Inferior parietal cortex (tissue), 1 donor: ENCODE measurements around the gene ZNF616.
"Not testable (repeated sequence)": the region's sequence is repeated elsewhere in the genome, so short reads cannot be mapped to it uniquely, and the experiment has no call there.

ENCODE experiments used
- DNase-seq: peaks from one replicate; pipeline ENCODE4 v3.0.0-alpha.2; 2016; ENCODE audit errors: extremely low spot score

Gene ZNF616

DNA sequence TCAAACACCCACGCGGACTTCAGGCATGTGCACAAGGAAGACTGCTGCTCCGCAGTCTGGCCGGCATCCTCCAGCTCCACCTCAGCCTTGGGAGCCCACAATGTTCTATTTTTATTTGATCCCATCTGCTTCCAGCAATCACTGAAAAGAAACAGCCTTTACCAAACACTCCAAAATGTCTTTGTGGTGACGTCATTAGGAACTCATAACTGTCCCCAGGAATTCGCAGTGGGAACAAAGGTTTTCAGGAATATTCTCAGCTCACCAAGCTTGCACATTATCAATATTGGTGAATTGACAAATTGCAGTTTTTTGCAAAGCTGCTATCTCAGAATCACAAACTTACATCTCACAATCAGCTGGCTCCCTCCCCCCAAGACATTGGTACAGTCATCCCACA is 29.0 kb downstream of the ZNF616 start:
- no peak for DNase-seq

DNA sequence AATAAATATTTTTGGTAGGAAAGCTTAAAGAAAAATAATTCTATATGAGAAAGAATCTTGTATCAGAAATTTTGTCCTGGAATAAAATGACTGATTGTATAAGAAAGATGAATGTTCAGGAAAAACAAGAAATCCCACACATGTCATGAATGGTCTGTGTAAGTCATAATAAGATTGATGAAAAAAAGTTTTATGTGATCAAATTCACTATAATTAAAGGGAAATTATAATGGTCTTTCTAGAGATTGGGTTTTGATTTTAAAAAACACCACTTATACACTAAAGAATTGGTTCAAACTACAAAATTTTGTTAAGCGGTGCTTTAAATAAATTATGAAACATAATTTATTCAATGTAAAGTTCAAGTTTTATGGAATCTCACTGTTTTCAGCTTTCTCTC is 37.0 kb downstream of the ZNF616 start:
- DNase-seq, result no peak

DNA sequence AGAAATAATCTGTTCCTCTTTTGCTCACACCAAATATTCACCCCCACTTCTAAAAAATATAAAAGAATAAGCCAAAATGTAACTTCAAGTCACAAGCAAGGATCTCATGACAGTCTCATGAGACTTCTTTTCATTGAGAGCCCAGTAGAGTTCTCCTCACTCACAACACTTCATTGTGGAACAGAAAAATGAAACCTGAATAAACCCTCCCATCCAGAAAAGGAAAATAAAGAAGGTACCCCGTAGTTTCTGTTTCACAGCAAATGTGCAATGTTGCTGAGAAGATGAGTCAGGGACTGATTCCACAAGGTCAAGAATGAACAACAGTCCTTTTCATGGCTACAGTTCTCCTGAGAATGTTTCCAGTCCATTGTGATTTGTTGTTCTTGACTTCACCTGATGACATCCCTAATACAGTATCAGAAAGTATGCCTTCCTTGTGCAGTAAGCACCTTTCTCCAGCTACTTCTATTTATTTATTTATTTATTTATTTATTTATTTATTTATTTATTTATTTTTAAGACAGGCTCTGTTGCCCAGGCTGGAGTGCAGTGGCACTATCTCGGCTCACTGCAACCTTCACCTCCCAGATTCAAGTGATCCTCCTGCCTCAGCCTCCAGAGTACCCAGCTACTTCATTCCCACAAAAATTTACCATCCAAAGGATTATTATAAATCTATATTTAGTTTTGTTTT is 37.7 kb downstream of the ZNF616 start:
- no peak for DNase-seq

DNA sequence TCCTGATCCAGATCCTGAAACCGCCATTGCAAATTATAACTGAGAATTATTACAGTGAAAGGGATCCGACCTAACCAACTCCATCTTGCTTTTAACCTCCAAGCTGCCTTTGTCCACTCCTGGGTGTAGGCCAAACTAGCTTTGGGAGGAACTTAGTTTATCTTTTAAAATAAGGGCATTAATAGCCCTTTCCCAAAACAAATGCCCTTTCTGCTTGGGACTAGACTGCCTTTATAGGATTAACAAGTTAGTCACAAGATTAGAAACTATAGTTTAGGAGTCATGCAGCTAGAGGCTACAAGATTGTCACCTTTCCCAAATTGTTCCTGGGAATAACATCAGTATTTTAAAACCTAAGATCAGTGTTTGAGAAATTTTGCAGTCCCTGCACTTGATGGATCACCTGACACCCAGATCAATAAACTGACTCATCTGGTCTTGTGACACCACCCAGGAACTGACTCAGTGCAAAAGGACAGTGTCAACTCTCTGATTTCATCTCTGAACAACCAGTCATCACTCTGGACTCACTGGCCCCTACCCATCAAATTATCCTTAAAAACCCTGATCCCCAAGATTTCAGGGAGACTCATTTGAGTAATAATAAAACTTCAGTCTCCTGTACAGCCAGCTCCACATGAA is 40.1 kb downstream of the ZNF616 start:
- no peak for DNase-seq

DNA sequence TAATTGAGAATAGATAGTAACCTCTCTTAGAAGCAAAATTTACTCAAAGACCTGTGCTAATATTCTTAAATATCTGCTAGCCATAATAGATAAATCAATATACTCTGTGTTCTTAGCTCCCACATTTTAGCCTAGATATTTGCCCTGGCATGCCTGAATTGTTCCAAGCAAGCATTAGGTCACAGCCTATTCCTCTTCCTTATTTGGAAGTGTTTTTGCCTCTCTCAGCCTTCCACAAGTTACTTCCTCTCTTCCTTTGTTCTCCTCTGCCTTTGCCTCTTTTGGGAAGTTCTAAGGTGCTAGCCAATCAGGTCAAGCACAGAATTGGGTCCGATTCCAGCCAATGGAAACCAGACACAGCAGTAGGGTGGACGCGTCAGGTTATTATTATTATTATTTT is 43.3 kb downstream of the ZNF616 start:
- DNase-seq, result not testable (repeated sequence)

DNA sequence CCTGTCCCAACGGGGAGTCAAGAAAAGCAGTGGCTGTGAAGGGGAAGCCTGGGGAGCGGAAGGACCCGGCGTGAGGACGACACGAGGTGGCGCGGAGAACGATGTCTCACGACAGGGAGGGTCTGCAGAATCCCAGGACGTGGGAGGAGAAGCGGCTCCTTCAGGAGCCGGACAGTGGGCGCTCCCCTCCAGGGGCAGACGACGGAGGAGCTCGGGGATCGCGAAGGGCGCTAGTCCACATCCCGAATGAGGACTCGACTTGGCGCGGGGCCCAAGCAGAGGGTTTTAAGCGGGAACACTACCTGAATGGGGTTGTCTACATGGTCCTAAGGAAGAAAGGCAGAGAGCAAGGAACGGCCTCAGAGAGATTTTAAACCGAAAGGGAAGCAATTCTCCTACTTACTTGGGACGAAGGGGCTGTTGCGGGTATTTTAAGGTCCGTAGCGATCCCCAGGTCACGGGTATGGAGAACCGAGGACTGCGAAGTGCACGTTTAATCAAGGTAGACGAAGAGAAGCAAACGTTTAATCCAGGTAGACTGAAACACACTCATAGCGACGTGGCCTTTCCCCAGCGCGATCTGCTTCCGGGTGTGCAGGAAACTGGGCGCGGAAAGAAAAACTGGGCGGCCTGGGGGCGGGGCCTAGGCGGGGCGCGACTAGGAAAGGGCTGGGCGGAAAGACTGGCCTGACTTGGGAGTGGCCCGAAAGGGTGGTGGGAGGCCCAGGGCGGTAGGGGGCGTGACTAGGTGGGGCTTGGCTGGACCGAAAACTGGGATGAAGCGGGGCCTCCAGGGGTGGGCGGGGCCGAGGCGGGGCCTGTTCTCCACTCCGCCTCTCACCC is 44.3 kb downstream of the ZNF616 start, which contains the start of gene ZNF841:
ZNF841 (minus strand) TSS at position 594 of the 843 bp plus-strand sequence. CDS start 10,964 bp downstream, outside the sequence.
- peak; percentile 82 for DNase-seq

DNA sequence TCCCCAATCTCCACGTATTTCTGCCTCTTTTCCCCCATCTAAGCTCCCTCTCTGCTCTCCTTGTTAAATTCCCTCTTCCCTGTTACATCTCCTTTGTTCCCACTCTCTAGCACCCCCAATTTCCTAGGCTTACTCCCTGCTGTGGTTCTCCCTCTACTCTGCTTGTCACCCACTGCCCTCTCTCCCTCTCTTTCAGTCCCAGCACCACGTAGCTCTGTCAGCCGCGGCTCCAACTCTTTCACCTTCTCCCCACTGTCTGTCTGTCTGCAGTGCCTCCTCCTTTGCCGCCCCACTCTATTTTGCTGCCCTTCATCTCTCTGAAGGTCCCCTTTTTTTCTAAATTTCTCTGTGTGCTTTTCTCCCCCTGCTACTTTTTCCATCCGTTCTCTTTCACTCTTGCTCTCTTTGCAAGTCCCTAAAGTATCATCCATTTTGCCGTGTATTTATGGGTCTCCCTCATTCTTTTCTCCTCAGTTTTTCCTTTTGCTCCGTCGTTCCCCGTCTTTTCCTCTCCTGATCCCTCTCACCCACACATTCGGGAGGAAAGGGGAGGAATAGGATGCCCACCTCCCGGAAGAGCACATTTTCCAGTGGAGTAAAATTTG is 45.1 kb downstream of the ZNF616 start:
- no peak for DNase-seq

DNA sequence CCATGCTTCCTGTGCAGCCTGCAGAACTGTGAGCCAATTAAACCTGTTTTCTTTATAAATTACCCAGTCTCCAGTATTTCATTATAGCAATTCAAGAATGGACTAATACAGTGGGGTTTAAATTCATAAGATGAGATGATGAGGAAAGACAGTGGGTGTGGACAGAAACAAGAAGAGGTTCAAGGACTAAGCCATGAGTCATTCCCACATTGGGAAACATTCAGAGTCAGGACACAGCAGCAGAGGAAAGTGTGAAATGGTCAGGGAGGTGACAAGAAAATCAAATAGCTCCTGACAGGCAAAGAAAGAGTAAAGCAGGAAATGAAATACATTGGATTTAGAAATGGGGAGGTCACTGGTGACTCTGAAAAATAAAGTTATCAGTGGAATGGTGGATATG is 53.3 kb downstream of the ZNF616 start:
- no peak for DNase-seq

DNA sequence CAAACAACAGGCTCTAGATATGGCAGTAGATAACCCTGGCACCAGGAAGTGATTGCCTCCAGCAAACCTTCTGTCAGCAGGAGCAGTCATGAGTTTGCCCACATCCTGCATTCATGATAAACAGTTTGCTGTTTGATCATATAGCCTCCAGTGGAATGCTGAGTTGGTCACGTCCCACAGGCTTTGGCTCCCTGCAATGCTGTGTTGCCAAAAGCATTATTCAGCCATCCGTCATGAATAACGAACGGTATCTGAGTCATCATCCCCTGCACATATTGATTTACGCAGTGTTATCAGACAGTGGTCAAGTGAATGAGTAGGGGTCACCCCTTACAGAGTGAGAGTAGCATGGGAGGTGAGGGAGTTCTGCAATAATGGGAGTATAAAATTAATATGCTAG is 69.2 kb downstream of the ZNF616 start:
- DNase-seq, result no peak

DNA sequence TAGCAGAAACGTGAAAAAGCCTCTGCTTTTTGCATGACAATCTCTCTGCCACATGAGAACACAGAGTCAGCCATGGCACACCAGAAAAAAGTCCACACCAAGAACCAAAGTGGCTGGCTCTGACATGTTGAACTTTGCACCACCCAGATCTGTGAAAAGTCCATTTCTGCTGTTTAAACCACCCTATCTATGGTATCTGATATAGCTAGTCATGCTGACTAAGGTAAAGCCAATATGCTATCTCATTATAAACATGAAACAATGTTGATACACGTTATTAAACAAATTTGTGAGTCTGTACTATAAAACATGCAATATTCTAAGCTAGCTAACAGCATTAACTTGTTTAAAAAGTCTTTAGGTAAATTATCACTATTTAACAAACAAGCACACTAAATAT is 70.1 kb downstream of the ZNF616 start:
- no peak for DNase-seq

DNA sequence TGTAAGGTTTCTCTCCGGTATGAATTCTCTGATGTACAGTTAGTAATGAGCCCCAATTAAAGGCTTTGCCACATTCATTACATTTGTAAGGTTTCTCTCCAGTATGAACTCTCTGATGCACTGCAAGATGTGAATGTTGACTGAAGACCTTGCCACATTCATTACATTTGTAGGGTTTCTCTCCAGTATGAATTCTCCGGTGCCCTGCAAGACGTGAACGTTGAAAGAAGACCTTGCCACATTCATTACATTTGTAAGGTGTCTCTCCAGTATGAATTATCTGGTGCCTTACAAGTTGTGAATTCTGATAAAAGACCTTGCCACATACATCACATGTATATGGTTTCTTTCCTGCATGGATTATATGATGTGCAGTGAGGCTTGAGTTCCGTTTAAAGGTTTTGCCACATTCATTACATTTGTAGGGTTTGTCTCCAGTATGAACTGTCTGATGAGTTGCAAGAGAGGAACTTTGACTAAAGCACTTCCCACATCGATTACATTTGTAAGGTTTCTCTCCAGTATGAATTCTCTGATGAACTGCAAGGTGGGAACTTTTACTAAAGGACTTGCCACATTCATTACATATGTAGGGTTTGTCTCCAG is 73.4 kb downstream of the ZNF616 start:
- no peak for DNase-seq

DNA sequence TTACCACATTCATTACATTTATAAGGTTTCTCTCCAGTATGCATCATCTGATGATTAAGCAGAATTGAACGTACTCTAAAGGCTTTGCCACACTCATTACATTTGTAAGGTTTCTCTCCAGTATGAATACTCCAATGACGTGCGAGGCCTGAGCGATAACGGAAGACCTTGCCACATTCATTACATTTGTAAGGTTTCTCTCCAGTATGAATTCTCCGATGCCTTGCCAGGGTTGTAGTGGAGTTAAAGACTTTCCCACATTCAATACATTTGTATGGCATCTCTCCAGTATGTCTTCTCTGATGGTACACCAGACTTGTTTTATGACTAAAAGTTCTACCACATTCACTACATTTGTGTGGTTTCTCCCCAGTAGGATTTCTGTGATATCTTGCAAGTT is 74.3 kb downstream of the ZNF616 start:
- DNase-seq, result no peak
